ENCODE data around the gene SHMT1.
"Not testable (repeated sequence)": the region's sequence is repeated elsewhere in the genome, so short reads cannot be mapped to it uniquely, and the experiment has no call there.

The SHMT1 gene

GRCh38 chr17:18378205-18378505 lies 14.8 kb upstream of the SHMT1 start:
- no peak for DNase-seq (ENCODE audit: low spot score)

GRCh38 chr17:18377437-18378204 lies 14.3 kb upstream of the SHMT1 start, which contains the start of gene EVPLL:
Gene EVPLL (plus strand): TSS chr17:18377778. CDS start chr17:18380938, 3,160 bp downstream.
- no peak for DNase-seq (ENCODE audit: low spot score)

GRCh38 chr17:18374216-18374615 lies 10.9 kb upstream of the SHMT1 start:
- DNase-seq (ENCODE audit: low spot score), result no peak

GRCh38 chr17:18373181-18373580 lies 9.8 kb upstream of the SHMT1 start:
- not testable (repeated sequence) for DNase-seq (ENCODE audit: low spot score)

- no peak for DNase-seq (ENCODE audit: low spot score)
These were observed 8.1 kb upstream of the SHMT1 start for GRCh38 chr17:18371455-18371854.

GRCh38 chr17:18370761-18371160 lies 7.4 kb upstream of the SHMT1 start:
- DNase-seq (ENCODE audit: low spot score), result no peak

- DNase-seq (ENCODE audit: low spot score), result no peak
These were observed 5.6 kb upstream of the SHMT1 start for GRCh38 chr17:18368946-18369345.

- DNase-seq (ENCODE audit: low spot score), result no peak
These were observed 816 bp upstream of the SHMT1 start for GRCh38 chr17:18364166-18364565.

GRCh38 chr17:18362698-18363100 lies 651 bp downstream of the SHMT1 start:
- no peak for DNase-seq (ENCODE audit: low spot score)

- no peak for DNase-seq (ENCODE audit: low spot score)
These were observed 1.3 kb downstream of the SHMT1 start for GRCh38 chr17:18361837-18362697.

GRCh38 chr17:18360518-18360917 lies 2.8 kb downstream of the SHMT1 start:
- no peak for DNase-seq (ENCODE audit: low spot score)

- no peak for DNase-seq (ENCODE audit: low spot score)
These were observed 6.7 kb downstream of the SHMT1 start for GRCh38 chr17:18356624-18357023.

GRCh38 chr17:18353541-18353940 lies 9.8 kb downstream of the SHMT1 start:
- DNase-seq (ENCODE audit: low spot score), result no peak

- no peak for DNase-seq (ENCODE audit: low spot score)
These were observed 19.3 kb downstream of the SHMT1 start for GRCh38 chr17:18344021-18344420.

- no peak for DNase-seq (ENCODE audit: low spot score)
These were observed 23.4 kb downstream of the SHMT1 start for GRCh38 chr17:18339933-18340332.

GRCh38 chr17:18338158-18338557 lies 25.2 kb downstream of the SHMT1 start:
- not testable (repeated sequence) for DNase-seq (ENCODE audit: low spot score)

GRCh38 chr17:18332909-18333489 lies 30.4 kb downstream of the SHMT1 start:
- DNase-seq (ENCODE audit: low spot score), result no peak

GRCh38 chr17:18331879-18332278 lies 31.5 kb downstream of the SHMT1 start:
- peak; percentile 6 for DNase-seq (ENCODE audit: low spot score)

- DNase-seq (ENCODE audit: low spot score), result no peak
These were observed 34.6 kb downstream of the SHMT1 start for GRCh38 chr17:18328643-18329204.

- no peak for DNase-seq (ENCODE audit: low spot score)
These were observed 35.8 kb downstream of the SHMT1 start for GRCh38 chr17:18327556-18327955.

GRCh38 chr17:18327093-18327492 lies 36.3 kb downstream of the SHMT1 start:
- no peak for DNase-seq (ENCODE audit: low spot score)

- no peak for DNase-seq (ENCODE audit: low spot score)
These were observed 36.8 kb downstream of the SHMT1 start for GRCh38 chr17:18326572-18326971.

GRCh38 chr17:18326039-18326438 lies 37.3 kb downstream of the SHMT1 start:
- no peak for DNase-seq (ENCODE audit: low spot score)
